Measurements from ENCODE around the gene TMCC1.

GRCh38 chr3:129893581-129894070, at the start of gene TMCC1:
- TF ChIP-seq RARB (CRISPR knock-in tag; IDR thresholded peaks at IDR 0.05) (no peak), CREB5 (CRISPR knock-in tag; IDR thresholded peaks at IDR 0.05; ENCODE audit: low read depth) (no peak), ZNF565 (CRISPR knock-in tag; conservative IDR thresholded peaks at IDR 0.05; ENCODE audit: low read depth) (no peak)
